ENCODE data around the gene CDH5.
"Not testable (repeated sequence)": the region's sequence is repeated elsewhere in the genome, so short reads cannot be mapped to it uniquely, and the experiment has no call there.

CDH5 gene

GRCh38 chr16:66366433-66367299 lies at the start of gene CDH5:
CDH5 (plus strand) TSS chr16:66366691; CDS start chr16:66379338, 12,647 bp downstream.
- DNase-seq (ENCODE audit: low spot score) = no peak

- no peak for DNase-seq (ENCODE audit: low spot score)
These were observed 48.0 kb upstream of the CDH5 start for GRCh38 chr16:66318505-66318904.

- DNase-seq (ENCODE audit: low spot score) = no peak
These were observed 45.7 kb upstream of the CDH5 start for GRCh38 chr16:66320774-66321173.

- DNase-seq (ENCODE audit: low spot score) = no peak
These were observed 44.3 kb upstream of the CDH5 start for GRCh38 chr16:66322174-66322573.

GRCh38 chr16:66324815-66325515 lies 41.5 kb upstream of the CDH5 start:
- DNase-seq (ENCODE audit: low spot score) = no peak

- no peak for DNase-seq (ENCODE audit: low spot score)
These were observed 40.6 kb upstream of the CDH5 start for GRCh38 chr16:66325717-66326376.

GRCh38 chr16:66326991-66327513 lies 39.4 kb upstream of the CDH5 start:
- DNase-seq (ENCODE audit: low spot score) = peak; percentile 74

- no peak for DNase-seq (ENCODE audit: low spot score)
These were observed 38.2 kb upstream of the CDH5 start for GRCh38 chr16:66328282-66328681.

- not testable (repeated sequence) for DNase-seq (ENCODE audit: low spot score)
These were observed 35.0 kb upstream of the CDH5 start for GRCh38 chr16:66331464-66331863.

- DNase-seq (ENCODE audit: low spot score) = peak; percentile 64
These were observed 33.6 kb upstream of the CDH5 start for GRCh38 chr16:66332634-66333610.

- DNase-seq (ENCODE audit: low spot score) = peak; percentile 11
These were observed 31.5 kb upstream of the CDH5 start for GRCh38 chr16:66334853-66335574.

GRCh38 chr16:66335704-66336329 lies 30.7 kb upstream of the CDH5 start:
- peak; percentile 88 for DNase-seq (ENCODE audit: low spot score)

- peak; percentile 63 for DNase-seq (ENCODE audit: low spot score)
These were observed 28.9 kb upstream of the CDH5 start for GRCh38 chr16:66337463-66338188.

GRCh38 chr16:66342294-66342900 lies 24.1 kb upstream of the CDH5 start:
- no peak for DNase-seq (ENCODE audit: low spot score)

GRCh38 chr16:66344533-66345145 lies 21.9 kb upstream of the CDH5 start:
- no peak for DNase-seq (ENCODE audit: low spot score)

- no peak for DNase-seq (ENCODE audit: low spot score)
These were observed 20.3 kb upstream of the CDH5 start for GRCh38 chr16:66346221-66346620.

- DNase-seq (ENCODE audit: low spot score) = no peak
These were observed 14.2 kb upstream of the CDH5 start for GRCh38 chr16:66352304-66352703.

- no peak for DNase-seq (ENCODE audit: low spot score)
These were observed 13.4 kb upstream of the CDH5 start for GRCh38 chr16:66353055-66353454.
